GM12874 (cell line): ENCODE results near the gene FAU.

Experiments
- TF ChIP-seq, protein P1 (sequence below): IDR thresholded peaks from 2 replicates; pipeline ENCODE4 v1.5.1; 2011; ENCODE audit warnings: low read depth, mild to moderate bottlenecking, control low read depth, low read length, moderate library complexity; ENCODE audit not compliant: insufficient read depth

Gene FAU

GRCh38 chr11:65134952-65135632, 13.2 kb upstream of the FAU start:
- TF ChIP-seq, protein P1, sequence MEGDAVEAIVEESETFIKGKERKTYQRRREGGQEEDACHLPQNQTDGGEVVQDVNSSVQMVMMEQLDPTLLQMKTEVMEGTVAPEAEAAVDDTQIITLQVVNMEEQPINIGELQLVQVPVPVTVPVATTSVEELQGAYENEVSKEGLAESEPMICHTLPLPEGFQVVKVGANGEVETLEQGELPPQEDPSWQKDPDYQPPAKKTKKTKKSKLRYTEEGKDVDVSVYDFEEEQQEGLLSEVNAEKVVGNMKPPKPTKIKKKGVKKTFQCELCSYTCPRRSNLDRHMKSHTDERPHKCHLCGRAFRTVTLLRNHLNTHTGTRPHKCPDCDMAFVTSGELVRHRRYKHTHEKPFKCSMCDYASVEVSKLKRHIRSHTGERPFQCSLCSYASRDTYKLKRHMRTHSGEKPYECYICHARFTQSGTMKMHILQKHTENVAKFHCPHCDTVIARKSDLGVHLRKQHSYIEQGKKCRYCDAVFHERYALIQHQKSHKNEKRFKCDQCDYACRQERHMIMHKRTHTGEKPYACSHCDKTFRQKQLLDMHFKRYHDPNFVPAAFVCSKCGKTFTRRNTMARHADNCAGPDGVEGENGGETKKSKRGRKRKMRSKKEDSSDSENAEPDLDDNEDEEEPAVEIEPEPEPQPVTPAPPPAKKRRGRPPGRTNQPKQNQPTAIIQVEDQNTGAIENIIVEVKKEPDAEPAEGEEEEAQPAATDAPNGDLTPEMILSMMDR, result no peak

DNA sequence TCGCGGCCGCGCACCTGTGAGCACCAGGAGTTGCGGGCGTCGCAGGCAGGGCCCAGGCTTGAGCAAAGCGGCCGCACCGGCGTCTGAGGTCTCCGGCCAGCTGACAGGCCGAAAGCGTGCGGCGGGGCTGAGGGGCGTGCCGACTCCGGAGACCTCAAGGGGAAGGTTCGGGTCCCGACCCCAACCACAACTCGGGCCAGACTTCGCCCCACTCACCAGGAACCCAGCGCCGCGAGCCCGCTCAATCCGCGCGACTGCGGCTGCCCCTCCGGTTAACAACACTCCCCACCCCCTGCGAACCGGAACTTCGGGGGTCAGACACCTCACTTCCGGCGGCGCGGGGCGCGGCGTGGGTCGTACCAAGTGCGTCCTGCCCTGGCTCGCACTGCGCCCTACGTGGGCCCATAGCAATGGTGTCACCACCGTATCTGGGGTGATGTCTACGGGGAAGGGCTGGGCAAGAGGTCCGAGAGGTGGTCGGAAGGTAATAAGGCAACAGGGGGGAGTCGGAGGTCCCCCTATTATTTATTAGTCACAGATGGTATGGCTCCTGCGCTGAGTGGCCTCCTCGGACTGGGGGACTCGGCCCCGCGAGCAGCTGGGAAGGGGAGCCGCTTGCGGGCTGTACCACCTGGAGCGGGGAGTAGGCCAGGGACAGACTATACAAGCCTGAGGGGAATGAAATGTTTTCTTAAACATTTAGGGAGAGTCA, 12.5 kb upstream of the FAU start, which contains the start of gene SYVN1:
SYVN1 (minus strand) TSS at position 280 of the 712 bp plus-strand sequence. CDS start 918 bp downstream, outside the sequence.
- TF ChIP-seq, protein P1, result no peak

DNA sequence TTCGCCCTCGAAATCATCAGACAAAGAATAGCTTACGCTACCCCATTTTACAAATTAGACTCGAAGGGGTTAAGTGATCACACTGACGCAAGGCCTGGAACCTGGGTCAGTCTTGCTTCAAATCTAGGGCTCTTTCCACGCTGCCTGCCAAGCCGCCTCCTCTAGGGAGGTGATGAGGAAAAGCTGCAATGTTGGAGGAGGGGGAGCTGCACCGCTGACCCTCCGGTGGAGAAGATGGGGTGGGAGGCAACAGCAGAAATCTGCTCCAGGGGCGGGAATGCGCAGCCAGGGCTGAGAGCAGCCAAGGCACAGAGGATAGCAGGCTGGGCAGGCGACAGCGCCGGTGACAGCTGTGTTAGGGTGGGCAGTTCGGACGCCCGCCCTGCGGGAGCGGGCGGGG, 11.8 kb upstream of the FAU start:
- TF ChIP-seq, protein P1, result no peak

- TF ChIP-seq, protein P1, result no peak
These were observed 11.2 kb upstream of the FAU start for GRCh38 chr11:65132988-65133700.

- TF ChIP-seq, protein P1, result no peak
These were observed 10.5 kb upstream of the FAU start for GRCh38 chr11:65132238-65132987.

- TF ChIP-seq, protein P1, result no peak
These were observed 9.9 kb upstream of the FAU start for GRCh38 chr11:65131895-65132237.

- TF ChIP-seq, protein P1, result no peak
These were observed 9.5 kb upstream of the FAU start for GRCh38 chr11:65131417-65131776.
